Stimulated activated CD8-positive, alpha-beta memory T cell treated with anti-CD3 and anti-CD28 coated beads, Interleukin-4, amount 100 ng/mL, for 24 hours (primary cell): Measurements from ENCODE around the gene CARD8.
A peak's percentile ranks its signal among the peaks of the same experiment; 100 is the strongest.

Experiments used
- DNase-seq: peaks from one replicate; pipeline ENCODE4 v3.0.0-alpha.2; 2020; ENCODE audit warnings: low read depth

CARD8 gene

GRCh38 chr19:48206397-48207093 is 49.2 kb downstream of the CARD8 start:
- no peak for DNase-seq

GRCh38 chr19:48203794-48204628 is 51.7 kb downstream of the CARD8 start:
- DNase-seq = peak; percentile 90

GRCh38 chr19:48203222-48203793 is 52.4 kb downstream of the CARD8 start:
- DNase-seq = no peak

- DNase-seq = no peak
Measured at GRCh38 chr19:48196933-48197665, 58.6 kb downstream of the CARD8 start.

GRCh38 chr19:48196321-48196763 is 59.4 kb downstream of the CARD8 start:
- DNase-seq = no peak

GRCh38 chr19:48194844-48195830 is 60.6 kb downstream of the CARD8 start:
- DNase-seq = no peak

GRCh38 chr19:48194041-48194843 is 61.5 kb downstream of the CARD8 start:
- no peak for DNase-seq

- no peak for DNase-seq
Measured at GRCh38 chr19:48192750-48193149, 63.0 kb downstream of the CARD8 start.

GRCh38 chr19:48190885-48191284 is 64.8 kb downstream of the CARD8 start:
- DNase-seq = no peak

GRCh38 chr19:48190288-48190884 is 65.3 kb downstream of the CARD8 start:
- DNase-seq = peak; percentile 46

GRCh38 chr19:48186541-48186991 is 69.1 kb downstream of the CARD8 start:
- DNase-seq = no peak

GRCh38 chr19:48186015-48186414 is 69.7 kb downstream of the CARD8 start:
- DNase-seq = no peak

- no peak for DNase-seq
Measured at GRCh38 chr19:48183356-48183755, 72.4 kb downstream of the CARD8 start.

GRCh38 chr19:48182434-48182833 is 73.3 kb downstream of the CARD8 start:
- DNase-seq = no peak

- DNase-seq = no peak
Measured at GRCh38 chr19:48181505-48181904, 74.2 kb downstream of the CARD8 start.

- no peak for DNase-seq
Measured at GRCh38 chr19:48176226-48176625, 79.5 kb downstream of the CARD8 start.

GRCh38 chr19:48175578-48175977 is 80.1 kb downstream of the CARD8 start:
- no peak for DNase-seq

- no peak for DNase-seq
Measured at GRCh38 chr19:48174445-48175030, 81.2 kb downstream of the CARD8 start.

- no peak for DNase-seq
Measured at GRCh38 chr19:48171710-48172109, 84.0 kb downstream of the CARD8 start.
